GM18511 (cell line): ENCODE data around the gene REX1BD.
A peak's percentile ranks its signal among the peaks of the same experiment; 100 is the strongest.
"Not testable (repeated sequence)": the region's sequence is repeated elsewhere in the genome, so short reads cannot be mapped to it uniquely, and the experiment has no call there.

Experiments used
- ATAC-seq: cut with Tn5 transposase; IDR thresholded peaks from one replicate; pipeline ENCODE4 v1.9.1; 2021; ENCODE audit warnings: mild to moderate bottlenecking, moderate library complexity; ENCODE audit not compliant: unreplicated experiment

REX1BD gene

DNA sequence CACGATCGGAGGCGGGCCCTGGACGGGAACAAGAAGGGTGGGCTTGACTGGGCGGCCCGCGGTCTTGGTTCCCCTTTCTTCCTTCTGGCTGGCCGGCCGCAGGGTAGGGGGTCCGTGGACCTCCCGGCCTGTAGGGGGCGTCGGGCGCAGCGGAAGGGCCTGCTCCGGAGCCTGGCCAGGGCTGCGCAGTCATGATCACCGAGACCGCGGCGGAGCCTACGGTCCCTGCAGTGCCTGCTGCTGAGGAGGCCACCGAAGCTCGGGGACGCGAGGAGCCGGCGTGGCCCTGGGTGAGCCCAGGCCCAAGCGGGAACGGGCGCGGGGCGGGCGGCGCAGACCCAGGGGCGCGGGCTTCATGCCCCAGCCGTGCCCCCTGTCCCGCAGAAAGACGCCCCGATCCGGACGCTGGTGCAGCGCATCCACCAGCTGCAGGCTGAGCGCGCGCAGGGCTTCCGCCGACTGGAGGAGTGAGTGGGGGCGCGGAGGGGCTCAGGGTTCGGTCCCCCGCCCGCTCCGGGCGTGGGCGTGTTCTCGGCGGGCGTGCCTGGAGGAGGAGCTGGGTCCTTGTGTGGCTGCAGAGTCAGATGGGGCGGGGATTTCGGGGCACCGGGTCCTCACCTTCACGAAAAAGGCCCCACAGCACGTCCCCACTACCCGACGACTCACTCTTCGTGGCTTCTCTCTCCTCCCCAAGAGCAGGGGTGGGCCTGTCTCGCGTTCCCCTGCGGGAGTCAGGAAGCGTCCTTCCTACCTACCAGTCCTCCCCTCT, at the start of gene REX1BD:
Gene REX1BD (plus strand): TSS at position 188 of the 769 bp plus-strand sequence. CDS start 4 bp downstream, at position 192.
- ATAC-seq: peak; percentile 84

DNA sequence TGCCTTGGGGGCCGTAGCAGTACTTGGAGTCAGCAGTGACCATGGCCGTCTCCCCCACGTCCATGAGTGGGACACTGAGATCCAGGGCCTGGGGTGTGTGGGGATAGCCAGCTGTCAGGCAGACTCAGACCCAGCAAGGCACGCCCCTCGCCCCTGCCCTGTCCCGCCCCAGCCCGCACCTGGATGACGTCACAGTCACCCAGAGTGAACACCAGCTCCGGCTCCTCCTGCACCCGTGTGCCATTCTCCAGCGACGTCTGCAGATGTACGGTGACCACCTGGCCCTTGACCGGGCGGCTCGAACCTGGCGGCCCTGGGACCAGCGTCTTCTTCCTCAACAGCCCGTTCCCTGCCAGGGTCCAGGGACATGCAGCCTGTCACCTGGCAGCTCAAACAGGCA, 49.2 kb upstream of the REX1BD start:
- ATAC-seq: no peak

GRCh38 chr19:18540200-18540599, 48.4 kb upstream of the REX1BD start:
- ATAC-seq: not testable (repeated sequence)

GRCh38 chr19:18541258-18541991, 47.2 kb upstream of the REX1BD start:
- ATAC-seq: no peak

- ATAC-seq: no peak
These were observed 46.3 kb upstream of the REX1BD start for GRCh38 chr19:18541992-18542940.

- peak; percentile 94 for ATAC-seq
These were observed 45.4 kb upstream of the REX1BD start, which contains the start of gene FKBP8 for GRCh38 chr19:18542941-18543813. Gene FKBP8 (minus strand): TSS chr19:18543573. CDS start chr19:18541970, 1,603 bp downstream.

GRCh38 chr19:18543814-18544475, 44.7 kb upstream of the REX1BD start:
- peak; percentile 81 for ATAC-seq

- ATAC-seq: no peak
These were observed 37.0 kb upstream of the REX1BD start for GRCh38 chr19:18551631-18552030.

GRCh38 chr19:18557411-18558201, 31.0 kb upstream of the REX1BD start, which contains the start of gene KXD1:
Gene KXD1 (plus strand): TSS chr19:18557870. CDS start chr19:18562057, 4,187 bp downstream.
- peak; percentile 94 for ATAC-seq

DNA sequence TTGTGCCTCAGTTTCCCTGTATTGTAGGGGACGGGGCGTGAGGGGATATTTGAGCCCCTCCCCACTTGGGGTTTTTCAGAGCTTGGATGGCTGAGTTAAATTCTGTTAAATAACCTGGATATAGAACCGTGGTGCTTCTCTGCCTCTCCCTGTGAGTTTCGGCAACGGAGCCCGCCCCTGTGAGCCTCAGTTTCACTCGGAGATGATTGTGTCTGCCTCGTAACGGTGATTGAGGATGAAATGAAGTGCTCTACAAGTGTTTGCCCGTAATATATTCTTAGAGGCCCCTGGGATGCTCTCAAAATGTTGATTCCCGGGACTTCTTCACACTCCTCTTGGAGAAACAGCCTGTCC, 30.4 kb upstream of the REX1BD start:
- ATAC-seq: no peak

DNA sequence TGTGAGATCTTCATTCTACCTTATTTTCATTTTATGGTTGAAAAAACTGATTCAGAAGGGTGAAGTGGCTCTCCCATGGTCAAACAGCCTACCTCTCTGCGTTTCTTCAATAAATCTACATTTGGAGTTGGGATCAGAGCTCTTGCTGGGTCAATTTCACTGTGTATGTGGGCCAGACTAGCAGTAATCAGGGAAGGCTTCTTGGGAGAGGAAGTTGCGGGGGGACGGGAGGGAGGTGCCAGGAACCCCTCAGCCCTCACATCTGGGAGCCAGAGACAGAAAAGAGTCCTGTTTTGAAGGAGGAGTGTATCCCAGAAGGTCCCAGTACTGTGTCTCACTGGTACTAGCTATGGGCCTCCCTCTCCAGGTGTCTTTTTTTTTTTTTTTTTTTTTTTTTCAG, 30.0 kb upstream of the REX1BD start:
- ATAC-seq: no peak

GRCh38 chr19:18559685-18560084, 28.9 kb upstream of the REX1BD start:
- ATAC-seq: no peak

DNA sequence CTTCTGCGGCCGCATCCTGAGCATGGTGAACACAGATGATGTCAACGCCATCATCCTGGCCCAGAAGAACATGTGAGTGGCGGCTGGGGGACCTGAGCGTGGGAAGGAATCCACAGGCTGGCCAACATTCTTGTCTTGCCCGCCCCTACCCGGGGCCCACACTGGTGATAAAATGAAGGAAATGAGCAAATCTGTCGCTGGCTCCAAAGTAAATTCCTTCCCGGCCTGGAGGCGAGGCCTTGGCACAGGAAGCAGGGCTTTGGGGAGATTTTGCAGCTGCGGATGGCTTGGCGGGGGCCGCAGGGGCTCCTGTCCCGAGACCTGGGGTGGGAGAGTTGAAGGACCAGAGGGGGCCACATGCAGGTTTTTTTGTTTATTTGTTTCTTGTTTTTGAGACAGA, 26.5 kb upstream of the REX1BD start:
- ATAC-seq: no peak

DNA sequence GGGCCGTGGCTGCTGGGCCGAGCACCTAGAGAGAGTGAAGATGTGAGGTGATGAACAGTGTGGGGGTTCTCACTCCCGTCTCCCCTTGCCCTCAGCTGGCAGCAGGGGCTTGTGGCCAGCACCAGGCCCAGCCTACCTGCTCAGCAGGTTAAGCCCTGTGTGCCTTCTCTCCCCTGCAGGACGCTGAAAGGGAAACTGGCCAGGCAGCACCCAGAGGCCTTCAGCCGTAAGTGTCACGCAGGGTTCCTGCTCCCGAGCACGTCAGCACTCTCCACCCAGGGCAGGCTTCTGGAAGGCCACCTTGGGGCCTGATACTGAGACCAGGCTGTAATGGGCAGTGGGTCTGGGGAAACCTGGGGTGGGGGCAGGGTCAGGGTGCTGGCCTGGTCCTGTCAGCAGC, 21.6 kb upstream of the REX1BD start:
- no peak for ATAC-seq

DNA sequence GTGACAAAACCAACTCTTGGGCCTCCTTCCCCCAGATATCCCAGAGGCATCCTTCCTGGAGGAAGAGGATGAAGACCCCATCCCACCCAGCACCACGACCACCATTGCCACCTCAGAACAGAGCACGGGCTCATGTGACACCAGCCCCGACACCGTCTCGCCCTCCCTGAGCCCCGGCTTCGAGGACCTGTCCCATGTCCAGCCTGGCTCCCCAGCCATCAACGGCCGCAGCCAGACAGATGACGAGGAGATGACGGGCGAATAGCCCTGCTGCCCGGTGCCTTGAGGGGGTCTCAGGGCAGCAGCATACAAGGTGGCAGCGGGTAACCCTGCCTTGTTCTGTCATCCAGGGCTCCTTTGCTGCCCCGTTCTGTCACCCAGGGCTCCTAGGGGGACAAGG, 20.2 kb upstream of the REX1BD start:
- ATAC-seq: no peak

DNA sequence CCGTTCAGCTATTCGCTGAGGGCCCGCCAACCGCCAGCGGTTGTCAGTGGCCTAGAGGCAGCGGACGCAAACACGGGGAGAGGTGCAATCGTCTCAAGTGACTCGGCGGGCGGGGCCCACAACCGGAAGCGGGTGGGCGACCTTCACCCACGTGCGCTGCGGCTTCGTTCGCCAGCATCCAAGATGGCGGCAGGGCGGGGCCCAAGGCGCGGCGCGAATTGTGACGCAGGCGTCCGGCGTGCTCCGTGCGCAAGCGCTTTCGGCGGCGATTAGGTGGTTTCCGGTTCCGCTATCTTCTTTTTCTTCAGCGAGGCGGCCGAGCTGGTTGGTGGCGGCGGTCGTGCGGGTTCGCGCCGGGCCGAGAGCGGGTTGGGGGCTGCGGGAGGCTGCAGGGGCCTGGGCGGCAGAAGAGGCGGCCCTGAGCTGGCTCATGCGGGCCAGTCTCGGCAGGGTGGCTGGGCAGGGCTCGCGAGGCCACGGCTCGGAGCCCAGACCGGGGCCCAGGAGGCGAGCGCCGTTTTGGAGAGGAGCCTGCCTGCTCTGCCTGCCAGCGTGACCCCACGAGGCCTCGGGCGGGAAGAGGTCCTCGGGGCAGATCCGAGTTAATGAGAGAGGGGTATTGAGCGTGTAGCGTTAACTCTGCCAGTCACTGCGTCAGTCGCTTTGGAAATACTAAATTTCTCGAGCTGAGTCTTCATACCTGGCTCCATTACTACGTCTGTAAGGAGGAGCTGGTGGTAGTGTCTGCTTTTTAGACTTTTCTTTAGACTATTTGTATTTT, 16.8 kb upstream of the REX1BD start, which contains the start of gene UBA52:
Gene UBA52 (plus strand): TSS at position 294 of the 781 bp plus-strand sequence. CDS start 1,444 bp downstream, outside the sequence.
- ATAC-seq: peak; percentile 95

GRCh38 chr19:18574691-18575291, 13.8 kb upstream of the REX1BD start:
- no peak for ATAC-seq
